GM18505 (cell line): ENCODE data around the gene CD80.

Source experiments
- ATAC-seq: cut with Tn5 transposase; IDR thresholded peaks from one replicate; pipeline ENCODE4 v1.9.1; 2021; ENCODE audit not compliant: unreplicated experiment
- POLR2A ChIP-seq: IDR thresholded peaks from 4 replicates; pipeline ENCODE4 v1.6.1; 2011; ENCODE audit warnings: borderline replicate concordance; ENCODE audit not compliant: insufficient read depth, insufficient read length; ENCODE audit errors: extremely low read depth

Gene CD80

DNA sequence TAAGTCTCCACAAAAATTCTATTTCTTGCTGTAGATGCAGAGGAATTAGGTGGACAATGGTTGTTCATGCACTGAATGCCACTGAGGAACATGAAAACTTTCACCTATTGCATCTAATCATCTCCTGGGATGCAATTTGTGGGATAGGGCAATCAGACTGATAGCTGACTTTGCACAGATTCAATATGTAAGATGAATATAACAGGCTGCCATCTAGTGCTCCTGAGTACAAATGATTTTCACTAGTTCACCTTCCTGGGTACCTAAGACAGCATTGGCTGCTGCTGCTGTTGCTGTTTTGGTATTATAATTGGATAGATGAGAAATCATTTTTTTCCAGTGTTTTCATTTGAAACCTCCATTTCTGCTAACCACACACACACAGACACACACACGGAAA is 41.4 kb downstream of the CD80 start:
- ATAC-seq, result no peak
- no peak for TF ChIP-seq POLR2A

- TF ChIP-seq POLR2A, result no peak
- ATAC-seq, result no peak
Measured at GRCh38 chr3:119517112-119517511, 42.3 kb downstream of the CD80 start.

DNA sequence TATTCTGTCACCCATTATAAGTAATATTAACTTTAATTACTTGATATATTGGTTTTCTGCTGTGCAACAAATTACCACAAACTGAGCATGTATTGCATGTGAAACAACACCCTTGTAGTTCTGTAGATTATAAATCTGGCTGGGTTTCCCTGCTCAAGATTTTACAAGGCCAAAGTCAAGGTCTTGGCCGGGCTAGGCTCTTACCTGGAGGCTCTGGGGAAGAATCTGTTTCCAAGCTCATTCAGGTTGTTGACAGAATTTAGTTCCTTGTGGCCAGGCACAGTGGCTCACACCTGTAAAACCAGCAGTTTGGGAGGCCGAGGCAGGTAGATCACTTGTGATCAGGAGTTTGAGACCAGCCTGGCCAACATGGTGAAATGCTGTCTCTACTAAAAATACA is 44.8 kb downstream of the CD80 start:
- no peak for ATAC-seq

DNA sequence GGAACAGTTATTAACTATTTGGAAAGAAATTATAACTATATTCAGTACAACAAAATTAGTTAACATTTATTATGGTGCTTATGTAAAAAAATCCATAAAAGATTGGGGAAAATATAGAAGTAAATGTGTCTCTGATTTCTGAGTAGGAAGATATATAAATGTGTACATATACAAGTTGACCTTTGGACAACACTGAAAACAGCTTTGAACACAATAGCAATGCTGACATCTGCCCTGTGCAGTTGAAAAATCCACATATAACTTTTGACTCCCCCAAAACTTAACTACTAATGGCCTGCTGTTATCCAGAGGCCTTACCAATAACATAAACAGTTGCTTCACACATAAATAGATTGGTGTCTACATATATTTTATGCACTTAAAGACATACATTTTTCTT is 48.7 kb downstream of the CD80 start:
- ATAC-seq, result no peak
- TF ChIP-seq POLR2A, result no peak

More for the DNA sequence above, 44.8 kb downstream of the CD80 start:
- no peak for TF ChIP-seq POLR2A

- peak; percentile 66 for ATAC-seq
- no peak for TF ChIP-seq POLR2A
Measured at GRCh38 chr3:119508172-119508845, 51.1 kb downstream of the CD80 start.

DNA sequence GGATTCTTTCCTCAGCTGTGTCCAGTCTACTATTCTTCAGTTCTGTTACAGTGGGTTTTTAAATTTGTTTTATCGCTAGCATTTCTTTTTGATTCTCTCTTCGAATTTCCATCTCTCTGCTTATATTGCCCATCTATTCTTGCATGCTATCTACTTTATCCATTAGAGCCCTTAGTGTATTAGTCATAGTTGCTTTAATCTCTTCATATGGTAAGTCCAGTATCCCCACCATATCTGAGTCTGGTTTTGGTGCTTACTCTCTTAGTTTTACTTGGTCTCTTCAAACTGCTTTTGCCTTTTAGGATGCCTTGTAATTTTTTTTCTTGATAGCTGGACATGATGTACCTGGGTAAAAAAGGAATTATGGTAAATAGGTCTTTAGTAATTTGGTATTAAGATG is 52.0 kb downstream of the CD80 start:
- TF ChIP-seq POLR2A, result no peak
- no peak for ATAC-seq

- no peak for ATAC-seq
- TF ChIP-seq POLR2A, result no peak
Measured at GRCh38 chr3:119506631-119507030, 52.8 kb downstream of the CD80 start.

DNA sequence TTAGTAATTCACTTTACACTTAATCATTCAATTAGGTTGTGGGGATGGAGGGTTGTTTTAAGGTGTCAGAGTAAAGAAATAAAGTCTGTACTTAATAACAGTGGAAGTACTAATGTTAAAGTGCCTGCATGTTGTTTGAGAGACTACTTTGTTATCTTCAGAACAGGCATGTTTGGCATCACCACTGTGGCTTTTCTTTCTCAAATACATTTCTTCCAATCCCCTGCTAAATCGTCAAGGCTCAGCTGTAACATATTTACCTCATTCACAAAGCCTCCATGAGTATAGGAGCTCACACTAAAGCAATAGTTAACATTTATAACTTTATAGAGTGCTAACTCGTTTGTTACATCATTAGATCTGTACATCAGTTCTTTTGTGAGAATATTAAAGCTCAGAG is 58.5 kb downstream of the CD80 start:
- TF ChIP-seq POLR2A, result no peak
- no peak for ATAC-seq

GRCh38 chr3:119500265-119500664 is 59.1 kb downstream of the CD80 start:
- no peak for ATAC-seq
- TF ChIP-seq POLR2A, result no peak

DNA sequence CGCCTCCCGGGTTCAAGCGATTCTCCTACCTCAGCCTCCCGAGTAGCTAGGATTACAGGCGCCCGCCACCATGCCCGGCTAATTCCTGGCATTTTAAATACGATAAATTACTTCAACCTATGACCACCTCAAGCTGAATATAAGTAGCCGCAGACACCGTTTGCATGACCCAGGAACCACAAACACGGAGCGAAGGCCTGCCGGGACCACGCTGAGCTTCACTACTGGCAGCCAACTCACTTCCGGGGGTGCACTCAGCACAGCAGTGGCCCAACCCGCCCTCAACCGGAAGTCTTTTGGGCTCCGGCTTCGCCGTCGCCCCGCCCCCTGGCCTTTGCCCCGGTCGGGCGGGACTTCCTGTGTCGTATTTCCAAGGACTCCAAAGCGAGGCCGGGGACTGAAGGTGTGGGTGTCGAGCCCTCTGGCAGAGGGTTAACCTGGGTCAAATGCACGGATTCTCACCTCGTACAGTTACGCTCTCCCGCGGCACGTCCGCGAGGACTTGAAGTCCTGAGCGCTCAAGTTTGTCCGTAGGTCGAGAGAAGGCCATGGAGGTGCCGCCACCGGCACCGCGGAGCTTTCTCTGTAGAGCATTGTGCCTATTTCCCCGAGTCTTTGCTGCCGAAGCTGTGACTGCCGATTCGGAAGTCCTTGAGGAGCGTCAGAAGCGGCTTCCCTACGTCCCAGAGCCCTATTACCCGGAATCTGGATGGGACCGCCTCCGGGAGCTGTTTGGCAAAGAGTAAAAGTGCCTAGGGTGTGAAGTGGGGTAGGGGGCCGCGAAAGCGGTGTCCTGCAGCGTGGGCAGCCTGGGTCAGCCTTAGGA is 61.0 kb downstream of the CD80 start, which contains the start of gene TIMMDC1:
TIMMDC1 (plus strand) TSS at position 362 of the 826 bp plus-strand sequence; CDS start at position 549, 187 bp downstream.
- peak; percentile 99 for ATAC-seq
- peak; percentile 95 for TF ChIP-seq POLR2A

DNA sequence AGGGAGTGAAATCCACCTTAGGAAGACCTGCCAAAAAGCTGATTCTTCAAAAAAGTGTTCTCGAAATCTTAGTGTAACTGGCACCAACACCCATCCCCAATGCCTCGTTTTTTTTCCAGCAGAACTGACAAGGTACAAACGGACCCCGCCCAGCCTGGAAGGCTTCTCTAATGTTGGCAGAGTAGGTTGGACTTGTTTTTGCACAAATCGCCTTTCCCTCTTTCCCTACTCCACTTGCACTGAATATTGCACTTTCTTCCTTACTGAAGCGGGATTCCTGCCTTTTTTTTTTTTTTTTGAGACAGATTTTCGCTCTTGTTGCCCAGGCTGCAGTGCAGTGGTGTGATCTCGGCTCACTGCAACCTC is 61.6 kb downstream of the CD80 start:
- ATAC-seq, result no peak
- no peak for TF ChIP-seq POLR2A

DNA sequence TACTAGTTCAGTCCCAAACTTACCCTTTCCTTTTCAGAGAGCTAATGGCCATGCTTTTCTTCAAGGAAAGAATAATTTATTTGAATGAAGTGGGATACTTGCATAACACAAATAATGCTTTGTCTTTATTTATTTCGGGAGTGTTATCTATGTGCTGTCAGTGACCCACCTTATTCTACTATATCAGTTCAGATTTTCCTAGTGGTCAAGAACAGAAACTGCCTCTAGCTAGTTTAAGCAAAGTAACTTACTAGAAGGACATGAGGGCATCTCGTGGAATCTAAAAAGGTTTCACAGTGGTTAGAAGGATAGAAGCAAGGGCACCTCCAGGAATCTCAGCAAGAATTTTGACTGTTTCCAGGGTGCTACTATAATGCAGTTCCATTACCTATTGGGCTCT is 64.8 kb downstream of the CD80 start:
- TF ChIP-seq POLR2A, result no peak
- no peak for ATAC-seq

- ATAC-seq, result no peak
- no peak for TF ChIP-seq POLR2A
Measured at GRCh38 chr3:119492810-119493209, 66.6 kb downstream of the CD80 start.

- TF ChIP-seq POLR2A, result no peak
- ATAC-seq, result no peak
Measured at GRCh38 chr3:119492128-119492527, 67.3 kb downstream of the CD80 start.
